ENCODE measurements around the gene POLA1.
"Not testable (repeated sequence)": the region's sequence is repeated elsewhere in the genome, so short reads cannot be mapped to it uniquely, and the experiment has no call there.

The POLA1 gene, protein sequence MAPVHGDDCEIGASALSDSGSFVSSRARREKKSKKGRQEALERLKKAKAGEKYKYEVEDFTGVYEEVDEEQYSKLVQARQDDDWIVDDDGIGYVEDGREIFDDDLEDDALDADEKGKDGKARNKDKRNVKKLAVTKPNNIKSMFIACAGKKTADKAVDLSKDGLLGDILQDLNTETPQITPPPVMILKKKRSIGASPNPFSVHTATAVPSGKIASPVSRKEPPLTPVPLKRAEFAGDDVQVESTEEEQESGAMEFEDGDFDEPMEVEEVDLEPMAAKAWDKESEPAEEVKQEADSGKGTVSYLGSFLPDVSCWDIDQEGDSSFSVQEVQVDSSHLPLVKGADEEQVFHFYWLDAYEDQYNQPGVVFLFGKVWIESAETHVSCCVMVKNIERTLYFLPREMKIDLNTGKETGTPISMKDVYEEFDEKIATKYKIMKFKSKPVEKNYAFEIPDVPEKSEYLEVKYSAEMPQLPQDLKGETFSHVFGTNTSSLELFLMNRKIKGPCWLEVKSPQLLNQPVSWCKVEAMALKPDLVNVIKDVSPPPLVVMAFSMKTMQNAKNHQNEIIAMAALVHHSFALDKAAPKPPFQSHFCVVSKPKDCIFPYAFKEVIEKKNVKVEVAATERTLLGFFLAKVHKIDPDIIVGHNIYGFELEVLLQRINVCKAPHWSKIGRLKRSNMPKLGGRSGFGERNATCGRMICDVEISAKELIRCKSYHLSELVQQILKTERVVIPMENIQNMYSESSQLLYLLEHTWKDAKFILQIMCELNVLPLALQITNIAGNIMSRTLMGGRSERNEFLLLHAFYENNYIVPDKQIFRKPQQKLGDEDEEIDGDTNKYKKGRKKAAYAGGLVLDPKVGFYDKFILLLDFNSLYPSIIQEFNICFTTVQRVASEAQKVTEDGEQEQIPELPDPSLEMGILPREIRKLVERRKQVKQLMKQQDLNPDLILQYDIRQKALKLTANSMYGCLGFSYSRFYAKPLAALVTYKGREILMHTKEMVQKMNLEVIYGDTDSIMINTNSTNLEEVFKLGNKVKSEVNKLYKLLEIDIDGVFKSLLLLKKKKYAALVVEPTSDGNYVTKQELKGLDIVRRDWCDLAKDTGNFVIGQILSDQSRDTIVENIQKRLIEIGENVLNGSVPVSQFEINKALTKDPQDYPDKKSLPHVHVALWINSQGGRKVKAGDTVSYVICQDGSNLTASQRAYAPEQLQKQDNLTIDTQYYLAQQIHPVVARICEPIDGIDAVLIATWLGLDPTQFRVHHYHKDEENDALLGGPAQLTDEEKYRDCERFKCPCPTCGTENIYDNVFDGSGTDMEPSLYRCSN (N-terminal part only)

DNA sequence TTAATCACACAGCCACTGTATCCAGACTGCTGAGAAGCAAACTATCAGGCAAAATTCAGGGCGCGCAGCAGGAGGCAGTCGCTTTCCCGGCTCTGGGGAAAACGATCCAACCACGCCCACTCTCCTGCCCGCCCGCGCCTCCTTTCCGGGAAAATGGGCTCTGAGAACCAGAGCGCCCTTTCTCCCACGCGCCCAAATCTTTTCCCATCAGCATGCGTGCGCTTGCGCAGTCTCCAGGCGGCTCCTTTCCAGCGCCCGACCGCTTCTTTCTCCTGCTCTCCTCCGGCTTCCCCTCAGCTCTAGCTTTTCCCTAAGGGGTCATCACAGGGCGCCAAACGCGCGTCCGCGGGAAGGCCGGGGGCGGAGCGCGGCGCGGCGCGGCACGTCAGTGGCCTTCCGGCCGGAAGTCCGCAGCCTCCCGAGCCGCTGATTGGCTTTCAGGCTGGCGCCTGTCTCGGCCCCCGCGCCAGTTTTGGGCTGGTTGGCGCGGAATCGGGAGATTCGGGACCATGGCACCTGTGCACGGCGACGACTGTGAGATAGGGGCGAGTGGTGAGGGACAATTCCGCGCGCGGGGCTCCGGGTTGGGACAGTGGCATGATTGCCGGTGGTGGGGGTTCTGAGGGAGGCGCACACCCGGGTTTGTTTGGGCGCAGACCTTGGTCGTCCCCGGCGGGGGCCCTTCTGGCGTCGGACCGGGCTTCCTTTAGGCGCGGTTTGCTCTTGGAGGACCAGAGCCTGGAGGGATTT, at the start of gene POLA1:
TSS of gene POLA1 (plus strand) at position 466 of the 750 bp plus-strand sequence. CDS start at position 510, 44 bp downstream.
- DNase-seq: peak; percentile 97

DNA sequence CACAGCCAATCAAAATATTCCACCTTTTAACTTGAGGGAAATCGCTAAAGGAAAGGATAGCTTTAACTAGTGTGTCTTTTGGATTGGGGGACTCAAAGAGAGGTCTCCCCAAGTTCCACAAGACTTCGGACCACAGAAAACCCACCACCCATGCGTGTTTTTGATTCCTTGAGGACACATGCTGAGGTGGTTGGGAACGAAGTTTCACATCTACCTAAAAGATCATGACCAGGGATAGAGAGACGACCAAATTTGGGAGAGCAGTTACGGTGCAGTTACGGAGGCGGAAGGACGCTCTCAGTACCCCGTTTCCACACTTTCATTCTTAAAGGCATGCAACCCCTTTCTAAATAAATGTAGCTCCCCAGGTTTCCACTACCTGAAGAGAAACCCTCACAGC, 47.7 kb upstream of the POLA1 start:
- DNase-seq: peak; percentile 37

DNA sequence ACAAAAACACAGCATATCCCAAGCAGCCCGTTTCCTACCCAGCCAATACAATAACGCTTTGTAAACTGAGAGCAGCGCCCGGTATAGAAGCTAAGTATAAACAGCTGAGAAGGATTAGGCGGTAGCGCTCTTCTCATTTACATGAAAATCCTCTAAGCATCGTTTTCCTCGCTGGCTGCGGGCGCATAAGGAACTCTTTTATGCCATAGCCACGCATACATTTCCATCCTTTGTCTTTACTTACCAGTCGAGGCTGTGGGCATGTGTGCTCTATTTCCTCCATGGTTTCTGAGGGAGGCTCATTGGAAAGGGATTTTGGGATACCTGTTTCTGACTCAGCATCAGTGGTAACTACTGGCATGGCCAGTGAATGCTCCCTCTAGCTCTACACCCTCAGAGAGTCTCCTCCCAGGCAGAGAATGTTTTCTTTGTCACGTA, 47.0 kb upstream of the POLA1 start:
- peak; percentile 79 for DNase-seq

DNA sequence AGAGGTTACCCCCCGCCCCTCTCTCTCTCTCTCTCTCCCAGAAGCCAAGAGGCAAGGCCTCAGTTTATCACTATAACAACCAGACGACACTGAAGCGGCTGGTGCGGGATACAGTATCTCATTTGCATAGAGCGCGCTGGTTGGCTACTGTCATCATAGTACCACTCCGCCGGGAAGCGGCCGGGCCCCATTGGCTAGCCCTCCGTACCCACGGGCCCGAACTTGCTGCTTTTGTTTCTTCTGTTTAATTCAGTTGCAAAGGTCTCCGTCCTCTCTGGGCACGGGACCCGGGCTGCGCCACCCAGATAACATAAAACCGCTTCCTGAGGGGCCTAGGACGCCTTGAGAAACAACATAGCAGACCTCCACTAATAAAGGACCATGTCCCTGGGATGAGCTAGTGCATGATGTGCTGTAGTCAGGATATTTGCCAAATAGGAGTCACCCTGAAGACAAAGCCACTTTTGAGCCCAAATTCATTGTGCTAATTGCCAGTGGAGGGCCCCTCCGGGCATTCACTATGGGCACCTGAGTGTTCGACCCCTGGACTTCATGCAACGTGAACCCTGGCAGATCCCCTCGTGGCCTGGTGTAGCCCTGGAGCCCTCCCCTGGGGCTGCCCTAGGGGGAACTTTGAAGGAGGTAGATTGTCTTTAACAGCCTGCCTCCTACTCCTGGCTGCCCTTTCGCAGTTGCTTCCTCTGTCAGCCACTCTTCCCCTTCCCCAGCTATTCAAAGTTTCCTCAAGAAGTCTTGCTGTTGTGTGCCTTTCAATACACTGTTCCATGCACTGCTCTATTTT, 46.3 kb upstream of the POLA1 start, which contains the start of gene PCYT1B:
TSS of gene PCYT1B (minus strand) at position 91 of the 802 bp plus-strand sequence. CDS start 242 bp downstream, outside the sequence.
- DNase-seq: peak; percentile 90

DNA sequence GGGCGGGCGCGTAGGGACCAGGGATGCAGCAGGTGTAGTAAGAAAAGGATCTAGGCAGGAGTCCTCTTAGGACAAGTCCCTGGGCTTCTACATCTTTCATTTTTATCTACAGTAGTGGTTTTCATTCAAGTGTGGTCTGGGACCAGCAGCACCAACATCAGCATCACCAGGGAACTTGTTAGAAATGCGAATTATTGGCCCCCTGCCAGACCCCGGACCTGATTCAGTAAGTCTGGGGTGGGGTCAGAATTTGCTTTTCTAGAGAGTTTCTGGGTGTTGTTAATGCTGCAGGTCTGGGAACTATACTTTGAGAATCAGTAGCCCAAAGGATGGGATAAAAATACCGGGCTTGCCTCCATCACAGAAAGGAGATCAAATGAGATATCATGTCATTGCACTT, 45.2 kb upstream of the POLA1 start:
- no peak for DNase-seq

DNA sequence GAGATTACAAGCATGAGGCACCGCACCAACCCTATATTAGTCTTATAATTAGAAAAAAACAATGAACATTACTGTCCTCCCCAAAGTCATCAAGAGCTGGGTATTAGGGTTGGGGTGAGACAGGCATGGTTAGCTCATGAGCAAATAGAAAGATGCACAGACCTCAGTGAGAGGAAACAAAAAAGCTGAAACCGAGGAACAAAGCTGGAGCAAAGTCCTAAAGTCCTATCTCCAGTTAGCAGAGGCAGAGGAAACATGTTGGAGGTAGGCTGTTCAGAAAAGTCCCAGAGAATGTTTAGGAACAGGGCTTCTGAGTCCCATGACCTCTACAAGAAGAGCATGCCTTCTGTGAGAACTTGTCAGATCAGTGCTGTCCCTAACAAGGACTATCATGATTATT, 41.9 kb upstream of the POLA1 start:
- DNase-seq: no peak

DNA sequence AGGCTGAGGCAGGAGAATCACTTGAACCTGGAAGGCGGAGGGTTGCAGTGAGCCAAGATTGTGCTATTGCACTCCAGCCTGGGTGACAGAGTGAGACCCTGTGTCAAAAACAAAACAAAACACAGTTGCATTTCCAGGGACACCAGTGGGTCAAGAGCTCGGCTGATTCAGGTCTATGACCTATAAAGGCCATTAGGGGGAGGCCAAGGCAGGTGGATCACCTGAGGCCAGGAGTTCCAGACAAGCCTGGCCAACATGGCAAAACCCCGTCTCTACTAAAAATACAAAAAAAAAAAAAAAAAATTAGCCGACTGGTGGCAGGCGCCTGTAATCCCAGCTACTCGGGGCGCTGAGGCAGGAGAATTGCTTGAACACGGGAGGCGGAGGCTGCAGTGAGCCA, 38.0 kb upstream of the POLA1 start:
- DNase-seq: not testable (repeated sequence)

DNA sequence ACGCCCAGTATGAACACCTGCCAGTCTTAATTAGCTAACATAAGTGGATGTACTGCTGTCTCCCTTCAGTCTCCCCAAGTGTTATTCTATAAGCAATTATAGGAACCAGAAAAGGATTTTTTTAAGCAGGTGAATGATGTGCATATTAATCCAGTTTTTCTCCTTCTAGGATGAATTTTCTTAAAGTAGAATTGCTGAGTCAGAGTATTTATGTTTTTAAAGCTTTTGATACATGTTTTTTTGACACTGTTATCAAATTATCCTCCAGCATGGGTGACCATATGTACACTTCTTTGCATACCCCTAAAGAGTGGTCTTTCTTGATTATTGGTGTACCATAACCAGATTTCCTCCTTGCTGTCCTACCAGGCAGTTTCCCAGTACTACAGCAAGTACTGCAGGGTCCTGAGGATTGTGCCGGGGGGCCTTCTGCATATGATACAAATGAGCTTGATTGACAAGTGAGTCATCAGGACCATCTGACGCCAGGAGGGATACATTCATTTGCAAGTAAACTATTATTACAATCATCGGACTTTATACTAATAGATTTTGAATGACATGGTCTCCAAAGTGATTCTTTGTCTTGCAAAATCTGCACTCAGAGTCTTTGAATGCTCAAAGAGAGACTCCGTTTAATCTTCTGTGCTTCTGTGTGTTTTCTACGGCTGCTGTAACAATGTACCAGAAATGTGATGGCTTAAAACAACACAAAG, 35.9 kb upstream of the POLA1 start:
- DNase-seq: peak; percentile 25

DNA sequence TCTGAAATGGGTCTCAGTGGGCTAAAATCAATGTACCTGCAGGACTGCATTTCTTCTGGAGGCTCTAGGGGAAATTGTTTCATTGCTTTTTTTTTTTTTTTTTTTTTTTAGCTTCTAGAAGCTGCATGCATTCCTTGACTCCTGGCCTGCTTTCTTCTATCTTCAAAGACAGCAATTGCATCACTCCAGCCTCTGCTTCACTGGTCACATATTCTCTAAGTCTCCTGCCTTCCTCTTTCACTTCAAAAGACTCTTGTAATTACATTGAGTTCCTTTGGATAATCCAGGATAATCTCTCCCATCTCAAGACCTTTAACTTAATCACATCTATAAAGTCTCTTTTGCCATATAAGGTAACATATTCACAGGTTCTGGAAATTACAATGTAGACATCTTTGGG, 35.3 kb upstream of the POLA1 start:
- DNase-seq: no peak

DNA sequence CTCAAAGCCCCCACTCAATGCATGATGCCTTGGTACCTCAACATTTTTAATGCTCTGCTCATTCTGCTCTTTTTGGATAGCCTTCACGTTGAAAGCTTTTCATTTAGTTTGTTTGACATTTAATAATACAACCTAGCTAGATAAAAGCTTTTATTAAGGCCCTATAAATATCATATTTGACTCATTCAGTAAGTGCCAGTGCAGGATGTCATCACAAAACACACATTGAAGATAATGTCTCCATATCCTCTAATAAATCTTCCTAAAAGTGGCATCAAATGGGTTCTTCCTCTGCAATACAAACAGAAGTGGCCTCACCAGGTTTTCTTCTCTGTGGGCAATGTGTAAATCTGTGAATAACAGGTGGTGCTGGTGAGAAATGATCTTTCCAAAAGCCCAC, 34.6 kb upstream of the POLA1 start:
- DNase-seq: no peak

DNA sequence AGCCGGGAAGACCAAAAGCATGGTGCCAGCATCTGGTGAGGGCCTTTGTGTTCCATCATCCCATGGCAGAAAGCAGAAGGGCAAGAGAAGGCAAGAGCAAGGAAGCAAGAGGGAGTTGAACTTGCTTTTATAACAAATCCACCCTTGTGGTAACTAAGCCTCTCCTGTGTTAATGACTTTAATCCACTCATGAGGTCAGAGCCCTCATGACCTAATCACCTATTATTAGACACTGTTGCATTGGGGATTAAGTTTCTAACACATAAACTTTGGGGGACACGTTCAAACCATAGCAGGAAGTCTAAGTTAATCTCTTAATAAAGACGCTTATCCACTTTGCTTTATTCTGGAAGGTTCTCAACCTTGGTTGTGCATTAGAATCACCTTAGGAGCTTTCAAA, 34.1 kb upstream of the POLA1 start:
- DNase-seq: no peak

DNA sequence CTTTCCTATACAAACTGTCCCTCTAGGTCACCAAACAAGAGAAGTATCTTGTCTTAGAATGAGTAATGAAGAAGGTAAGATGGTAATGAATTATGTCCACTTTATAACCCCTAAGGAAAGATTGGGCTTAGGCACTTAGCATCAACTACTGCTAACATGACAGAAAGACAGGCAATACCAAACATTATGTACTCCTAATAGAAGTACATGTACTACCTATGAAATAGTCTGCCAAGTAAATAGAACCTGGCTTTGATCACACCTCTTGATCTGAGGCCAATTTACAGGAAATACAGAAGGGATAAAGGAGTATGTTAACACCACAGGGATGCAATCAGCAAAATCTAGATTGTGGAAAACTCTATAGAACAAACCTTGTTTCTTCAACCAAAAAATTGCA, 32.4 kb upstream of the POLA1 start:
- DNase-seq: no peak

DNA sequence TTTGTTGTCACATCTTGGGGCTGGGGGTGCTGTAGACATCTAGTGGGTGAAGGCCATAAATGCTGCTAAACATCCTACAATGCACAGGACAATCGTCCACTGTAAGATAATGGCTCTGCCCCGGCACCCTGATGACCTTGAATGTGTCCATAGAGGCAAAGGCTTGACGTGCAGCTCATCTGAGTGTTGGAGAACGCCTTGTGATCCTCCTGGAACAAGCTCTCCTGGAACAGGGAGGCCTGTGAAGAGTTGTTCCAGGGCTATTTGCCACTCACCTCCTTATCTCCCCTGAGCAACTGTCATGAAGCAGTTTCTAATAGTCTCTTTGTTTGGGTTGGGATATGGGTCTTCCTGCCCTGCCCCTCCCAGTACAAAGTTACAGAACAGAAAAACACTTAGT, 31.4 kb upstream of the POLA1 start:
- DNase-seq: no peak

DNA sequence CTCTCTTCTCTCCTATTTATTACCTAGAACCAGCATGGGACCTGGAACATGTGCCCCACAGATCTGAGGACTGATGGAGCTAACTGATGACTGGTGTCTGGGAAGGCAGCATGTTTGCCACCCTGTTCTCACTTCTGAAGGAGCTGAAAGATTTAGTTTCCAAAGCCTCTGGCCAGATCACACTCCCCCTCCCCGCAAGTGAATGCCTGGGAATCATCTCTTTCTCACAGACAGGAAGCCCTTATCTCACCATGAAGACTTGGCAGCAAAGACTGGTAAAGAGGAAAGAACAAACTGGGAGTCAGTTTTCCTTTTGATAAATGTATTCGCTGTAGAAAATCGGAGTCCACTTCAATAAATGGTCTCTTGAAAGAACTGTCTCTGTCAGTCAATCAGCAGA, 25.6 kb upstream of the POLA1 start:
- no peak for DNase-seq

DNA sequence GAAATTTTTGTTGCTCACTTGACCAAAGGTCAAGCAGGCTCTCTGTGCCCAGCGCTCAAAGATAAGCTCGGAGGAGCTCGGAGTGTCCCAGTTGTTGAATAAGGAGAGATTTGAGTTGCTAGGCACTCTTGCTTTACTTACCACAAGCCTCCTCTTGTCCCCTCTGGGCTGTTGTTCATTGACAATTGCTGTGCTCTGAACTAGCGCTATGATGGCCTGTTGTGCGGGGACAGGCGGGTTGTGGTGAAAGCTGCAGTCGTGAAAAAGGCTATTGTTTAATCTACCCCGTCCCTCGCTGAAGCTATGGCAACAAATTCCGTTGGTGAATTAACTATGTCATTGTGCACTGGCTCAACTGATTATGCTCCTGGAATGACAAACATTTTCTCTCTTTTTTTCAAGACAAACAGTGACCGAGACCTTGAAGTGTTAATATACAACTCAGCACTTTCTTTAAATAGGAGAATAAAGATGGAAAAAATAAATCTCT, 21.0 kb upstream of the POLA1 start:
- peak; percentile 43 for DNase-seq

DNA sequence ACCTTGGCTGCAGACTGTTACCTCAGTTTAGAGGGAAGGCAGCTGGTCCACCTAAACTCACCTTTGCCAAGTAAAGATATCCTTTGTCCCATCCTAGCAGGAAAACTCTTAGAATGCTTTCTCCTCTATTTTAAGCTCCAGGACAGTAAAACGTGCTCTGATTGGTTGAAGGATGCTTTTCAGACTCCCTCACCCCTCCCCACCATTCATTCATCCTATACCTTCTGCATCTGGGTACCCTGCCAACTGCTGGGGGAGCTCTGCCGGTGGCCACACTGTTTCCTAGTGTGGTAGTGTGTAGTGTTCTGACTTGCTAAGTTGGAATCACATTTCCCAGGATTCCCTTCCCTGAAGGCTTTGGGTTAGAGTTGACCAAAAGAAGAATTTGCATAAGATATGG, 20.3 kb upstream of the POLA1 start:
- DNase-seq: no peak

DNA sequence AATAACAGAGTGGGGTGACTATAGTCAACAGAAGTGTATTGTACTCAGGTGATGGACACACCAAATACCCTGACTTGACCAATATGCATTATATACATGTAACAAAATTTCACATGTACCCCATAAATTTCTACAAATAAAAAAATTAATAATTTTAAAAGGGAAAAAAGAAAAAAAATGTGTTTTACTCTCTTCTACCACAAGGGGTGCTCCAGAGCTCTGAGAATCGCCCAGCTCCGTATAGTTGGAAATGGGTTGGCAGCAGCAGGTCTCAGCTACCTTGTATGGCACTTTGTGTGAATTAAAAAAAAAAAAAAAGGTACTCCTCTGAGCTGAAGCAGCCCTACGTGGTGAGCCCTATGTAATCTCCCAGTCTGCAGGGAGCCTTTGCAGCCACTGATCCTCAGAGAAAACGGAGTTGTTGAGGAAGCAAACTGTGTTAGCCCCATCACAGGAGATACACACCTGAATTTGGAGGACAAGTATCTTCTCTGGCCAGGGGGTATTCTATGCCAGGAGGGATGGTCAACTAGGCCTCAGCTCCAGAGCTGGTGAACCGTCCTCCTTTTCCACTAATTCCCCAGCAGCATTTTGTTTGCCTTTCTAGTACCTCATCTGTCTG, 17.2 kb upstream of the POLA1 start:
- DNase-seq: no peak

DNA sequence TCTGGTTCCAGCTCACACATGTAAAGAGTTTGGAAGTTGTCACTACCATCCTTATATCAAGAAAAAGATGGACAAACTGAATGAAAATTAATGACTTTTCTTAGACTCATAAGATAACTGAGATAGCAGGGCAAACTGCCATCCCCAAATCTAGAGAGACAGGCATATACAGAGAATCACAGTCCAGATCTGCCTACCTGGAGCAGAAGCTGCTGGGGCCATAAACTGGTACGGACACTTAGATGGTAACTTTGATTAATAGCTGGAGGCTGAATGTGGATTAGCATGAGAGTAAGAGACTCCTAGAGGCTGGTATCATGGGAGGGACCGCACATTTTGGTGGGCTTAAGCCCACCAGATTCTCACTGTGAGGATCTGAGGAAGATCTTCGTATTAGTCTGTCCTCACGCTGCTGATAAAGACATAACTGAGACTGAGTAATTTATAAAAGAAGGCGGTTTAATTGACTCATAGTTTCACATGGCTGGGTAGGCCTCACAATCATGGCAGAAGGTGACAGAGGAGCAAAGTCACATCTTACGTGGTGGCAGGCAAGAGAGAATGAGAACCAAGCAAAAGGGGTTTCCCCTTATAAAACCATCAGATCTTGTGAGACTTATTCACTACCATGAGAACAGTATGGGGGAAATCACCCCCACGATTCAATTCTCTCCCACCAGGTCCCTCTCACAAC, 10.8 kb upstream of the POLA1 start:
- no peak for DNase-seq

DNA sequence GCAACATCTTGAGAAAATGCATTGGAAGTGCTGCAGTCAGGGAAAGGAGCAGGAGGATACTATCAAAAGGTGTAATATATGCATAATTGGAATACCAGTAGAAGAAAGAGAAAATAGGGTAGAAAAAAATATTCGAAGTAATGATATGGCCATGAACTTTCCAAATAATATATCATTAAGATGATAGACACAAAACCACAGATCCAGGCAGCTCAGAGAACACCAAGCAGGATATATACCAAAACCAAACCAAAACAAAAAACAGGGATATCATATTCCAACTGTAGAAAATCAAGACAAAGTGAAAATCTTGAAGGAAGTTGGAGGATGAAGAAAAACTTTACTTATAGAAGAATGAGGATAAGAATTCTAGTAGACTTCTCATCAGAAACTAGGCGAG, 9.7 kb upstream of the POLA1 start:
- DNase-seq: no peak

Measured in eye (tissue), 1 donor.